SK-N-SH (cell line): ENCODE results near the gene MED22.

Source experiments
- CTCF ChIP-seq: fragments of 200-600 bp; sonication (generic); IDR thresholded peaks from 2 replicates; pipeline ENCODE4 v1.6.1; 2017; ENCODE audit warnings: antibody characterized with exemption, mild to moderate bottlenecking, moderate library complexity
- EZH2phosphoT487 ChIP-seq: fragments of 200-600 bp; sonication (generic); IDR thresholded peaks from 2 replicates; pipeline ENCODE4 v1.6.1; 2017; ENCODE audit warnings: low read depth, mixed run types, mild to moderate bottlenecking, antibody characterized with exemption, moderate library complexity, borderline replicate concordance
- MEF2A ChIP-seq: IDR thresholded peaks from 2 replicates; pipeline ENCODE4 v1.4.0; 2012; ENCODE audit warnings: low read depth, borderline replicate concordance
- PBX3 ChIP-seq: IDR thresholded peaks from 2 replicates; pipeline ENCODE4; 2012
- POLR2AphosphoS5 ChIP-seq: IDR thresholded peaks from 2 replicates; pipeline ENCODE4 v1.6.1; 2012; ENCODE audit warnings: low read depth, low read length
- RAD21 ChIP-seq: IDR thresholded peaks from 2 replicates; pipeline ENCODE4 v1.6.1; 2012; ENCODE audit warnings: mild to moderate bottlenecking, low read length
- RFX5 ChIP-seq: IDR thresholded peaks from 2 replicates; pipeline ENCODE4 v1.6.1; 2012; ENCODE audit warnings: mild to moderate bottlenecking, improper control_type of control experiment, low read length
- RXRA ChIP-seq: IDR thresholded peaks from 2 replicates; pipeline ENCODE4 v1.4.0; 2012; ENCODE audit warnings: low read depth, mild to moderate bottlenecking, borderline replicate concordance
- SIN3A ChIP-seq: IDR thresholded peaks from 2 replicates; pipeline ENCODE4 v1.6.1; 2012; ENCODE audit warnings: low read depth, mild to moderate bottlenecking, low read length, moderate library complexity, borderline replicate concordance
- TAF1 ChIP-seq: IDR thresholded peaks from 2 replicates; pipeline ENCODE4 v1.6.1; 2012; ENCODE audit warnings: low read depth, mild to moderate bottlenecking, low read length, moderate library complexity, borderline replicate concordance
- USF2 ChIP-seq: fragments of 150-350 bp; IDR thresholded peaks from 2 replicates; pipeline ENCODE4 v1.6.1; 2017; ENCODE audit warnings: antibody characterized with exemption, low read length, low read depth, borderline replicate concordance
- YY1 ChIP-seq: IDR thresholded peaks from 2 replicates; pipeline ENCODE4 v1.4.0; 2012; ENCODE audit warnings: low read depth, mild to moderate bottlenecking

GRCh38 chr9:133384736-133385321, 36.9 kb upstream of the MED22 start:
- TF ChIP-seq TAF1, result no peak
- no peak for TF ChIP-seq RFX5
- no peak for TF ChIP-seq CTCF
- no peak for TF ChIP-seq YY1
- no peak for TF ChIP-seq EZH2phosphoT487
- no peak for TF ChIP-seq RXRA
- no peak for TF ChIP-seq USF2
- TF ChIP-seq MEF2A, result no peak
- TF ChIP-seq PBX3, result no peak
- no peak for TF ChIP-seq RAD21
- no peak for TF ChIP-seq POLR2AphosphoS5
- no peak for TF ChIP-seq SIN3A
